DOHH2 (cell line): ENCODE data around the gene PTBP3.

Experiments
- CTCF ChIP-seq: fragments of 200-600 bp; sonication (generic); IDR thresholded peaks from one replicate; pipeline ENCODE4 v1.5.1; 2014; ENCODE audit warnings: antibody characterized with exemption, mild to moderate bottlenecking, low read depth, low read length; ENCODE audit not compliant: poor library complexity, severe bottlenecking
- EZH2phosphoT487 ChIP-seq: fragments of 200-600 bp; sonication (generic); IDR thresholded peaks from 2 replicates; pipeline ENCODE4 v1.6.1; 2017; ENCODE audit warnings: borderline replicate concordance, mild to moderate bottlenecking, antibody characterized with exemption, low read length, moderate library complexity, mixed read lengths

- TF ChIP-seq CTCF (no peak), EZH2phosphoT487 (no peak)
These were observed 21.3 kb downstream of the PTBP3 start for GRCh38 chr9:112312139-112312538.
